ENCODE results near the gene SGCA.

- TF ChIP-seq POLR2A (IDR thresholded peaks at IDR 0.05; ENCODE audit: low read depth, low read length), result no peak
- no peak for TF ChIP-seq POLR2AphosphoS5 (IDR thresholded peaks at IDR 0.05; ENCODE audit: low read depth, low read length)
Observed at GRCh38 chr17:50190603-50191358, 25.0 kb downstream of the SGCA start.
